HG02973 (cell line): ENCODE data around the gene CELA1.

Experiments used
- ATAC-seq: cut with Tn5 transposase; IDR thresholded peaks from one replicate; pipeline ENCODE4 v1.9.1; 2021; ENCODE audit warnings: moderate library complexity; ENCODE audit not compliant: unreplicated experiment

Gene CELA1

DNA sequence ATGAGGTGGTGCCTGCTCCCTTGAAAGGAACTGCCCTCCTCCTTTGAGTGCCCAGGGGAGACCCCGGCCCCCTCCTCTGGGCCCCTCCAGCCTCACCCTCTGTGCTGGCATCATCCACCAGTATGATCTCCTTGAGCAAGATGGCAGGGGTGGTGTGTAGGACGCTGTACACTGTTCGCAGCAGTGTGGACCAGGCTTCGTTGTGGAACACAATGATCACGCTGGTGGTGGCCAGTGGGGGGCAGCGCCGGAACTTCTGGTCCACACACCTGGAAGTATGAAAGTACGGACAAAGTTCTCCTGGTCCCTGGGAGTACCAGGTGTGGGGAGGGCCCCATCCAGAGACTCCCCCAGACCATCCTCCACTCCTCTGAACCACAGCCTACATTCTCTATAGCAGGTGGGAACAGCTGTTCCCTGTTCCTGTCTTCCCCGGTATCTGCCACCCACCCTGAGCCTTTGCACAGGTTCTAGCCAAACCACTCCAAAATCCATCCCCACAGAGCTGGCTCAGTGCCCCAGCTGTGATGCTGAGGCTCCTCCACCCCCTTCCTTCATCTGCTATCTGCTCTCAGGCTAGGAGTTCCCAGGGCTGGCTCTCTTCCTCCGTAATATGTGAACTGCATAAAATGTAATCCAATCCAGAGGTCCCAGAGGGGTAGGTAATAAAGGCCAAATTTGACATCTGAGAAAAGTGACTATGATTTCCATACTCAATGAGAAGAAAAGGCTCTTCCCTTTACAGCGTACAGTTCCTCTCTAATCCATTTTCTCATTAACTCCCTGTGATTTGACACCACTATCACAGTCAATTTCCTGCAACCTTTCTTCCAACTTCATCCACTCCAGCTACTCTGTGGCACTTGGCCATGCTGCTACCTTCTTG lies 30.9 kb upstream of the CELA1 start:
- no peak for ATAC-seq

DNA sequence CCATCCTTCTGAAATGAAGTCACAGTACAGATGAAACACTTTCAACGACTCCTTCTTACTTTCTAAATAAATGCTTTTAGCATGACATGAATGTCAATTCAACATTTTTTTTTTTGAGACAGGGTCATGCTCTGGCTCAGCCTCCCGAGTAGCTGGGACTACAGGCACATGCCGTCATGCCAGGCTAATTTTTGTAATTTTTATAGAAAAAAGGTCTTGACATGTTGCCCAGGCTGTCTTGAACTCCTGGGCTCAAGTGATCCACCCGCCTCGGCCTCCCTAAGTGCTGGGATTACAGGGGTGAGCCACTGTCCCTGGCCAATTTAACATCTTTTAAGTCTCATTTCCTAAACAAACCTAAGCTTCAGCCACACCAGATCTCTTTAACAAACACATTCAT lies 28.4 kb upstream of the CELA1 start:
- ATAC-seq = no peak

DNA sequence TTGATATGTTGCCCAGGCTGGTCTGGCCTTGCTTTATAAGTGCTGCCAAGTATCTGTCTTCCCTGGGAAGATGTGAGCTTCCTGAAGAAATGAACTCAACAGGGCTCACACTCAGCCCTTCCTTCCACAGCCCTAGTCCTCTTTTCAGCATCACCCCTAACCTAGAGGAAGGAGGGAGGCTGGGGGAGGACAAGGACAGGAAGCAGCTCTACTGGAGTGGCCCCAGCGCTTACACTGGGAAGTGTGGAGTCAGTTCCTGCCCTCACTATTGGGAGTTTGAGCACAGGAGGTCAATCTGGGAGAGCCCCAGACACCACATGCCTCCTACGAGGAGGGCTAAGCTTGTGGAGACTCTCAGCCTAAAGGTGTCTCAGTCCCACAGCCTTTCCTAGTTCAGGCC lies 27.9 kb upstream of the CELA1 start:
- ATAC-seq = no peak

DNA sequence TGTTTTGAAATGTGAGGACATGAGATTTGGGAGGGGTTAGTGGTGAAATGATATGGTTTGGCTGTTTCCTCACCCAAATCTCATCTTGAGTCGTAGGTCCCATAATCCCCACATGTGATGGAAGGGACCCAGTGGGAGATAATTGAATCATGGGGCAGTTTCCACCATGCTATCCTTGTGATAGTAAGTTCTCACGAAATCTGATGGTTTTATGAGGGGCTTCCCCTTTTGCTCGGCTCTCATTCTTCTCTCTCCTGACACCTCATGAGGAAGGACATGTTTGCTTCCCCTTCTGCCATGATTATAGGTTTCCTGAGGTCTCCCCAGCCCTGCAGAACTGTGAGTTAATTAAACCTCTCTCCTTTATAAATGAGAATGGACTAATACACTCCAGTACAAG lies 26.7 kb upstream of the CELA1 start:
- no peak for ATAC-seq

DNA sequence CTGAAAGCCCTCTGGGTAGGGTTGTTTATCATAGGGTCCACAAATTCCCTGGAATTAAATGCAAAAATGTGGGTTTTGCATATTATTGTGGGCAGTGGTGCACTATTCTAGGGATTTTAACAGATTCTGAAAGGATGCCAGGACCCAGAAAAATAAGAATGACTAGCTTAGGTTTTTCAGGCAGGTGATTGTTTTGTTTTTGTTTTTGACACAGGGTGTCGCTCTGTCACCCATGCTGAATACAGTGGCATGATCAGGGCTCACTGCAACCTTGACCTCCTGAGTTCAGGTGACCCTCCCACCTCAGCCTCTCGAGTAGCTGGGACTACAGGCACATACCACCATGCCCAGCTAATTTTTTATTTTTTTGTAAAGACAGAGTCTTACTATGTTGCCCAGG lies 25.5 kb upstream of the CELA1 start:
- ATAC-seq = no peak

DNA sequence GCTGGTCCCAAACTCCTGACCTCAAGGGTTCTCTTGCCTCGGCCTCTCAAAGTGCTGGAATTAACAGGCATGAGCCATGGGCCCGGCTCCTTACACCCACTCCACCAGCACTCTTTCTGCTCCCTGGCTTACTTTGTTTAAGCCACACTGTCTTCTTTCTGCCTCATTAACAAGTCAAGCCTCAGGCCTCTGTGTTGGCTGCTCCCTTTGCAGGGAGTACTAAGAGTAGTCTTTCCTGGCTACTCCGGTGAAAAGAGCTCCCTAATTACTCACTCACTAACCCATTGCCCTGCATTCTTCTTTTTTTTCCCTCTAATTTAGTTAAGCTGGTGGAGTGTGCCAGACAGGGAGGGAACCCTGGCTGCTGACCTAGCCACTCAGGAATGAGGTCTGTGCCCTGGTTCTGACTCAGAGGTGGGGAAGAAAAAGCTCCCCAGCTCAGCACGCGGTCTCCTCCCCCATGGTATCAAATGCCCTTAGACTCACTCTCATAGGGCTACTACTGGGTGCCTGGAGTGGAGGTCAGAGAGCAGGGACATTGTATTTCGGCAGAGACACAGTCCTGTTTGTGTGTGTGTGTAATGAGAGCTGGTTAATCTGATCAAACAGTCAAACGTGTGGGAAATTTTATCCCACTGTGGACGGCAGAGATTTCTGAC lies 24.9 kb upstream of the CELA1 start:
- no peak for ATAC-seq

DNA sequence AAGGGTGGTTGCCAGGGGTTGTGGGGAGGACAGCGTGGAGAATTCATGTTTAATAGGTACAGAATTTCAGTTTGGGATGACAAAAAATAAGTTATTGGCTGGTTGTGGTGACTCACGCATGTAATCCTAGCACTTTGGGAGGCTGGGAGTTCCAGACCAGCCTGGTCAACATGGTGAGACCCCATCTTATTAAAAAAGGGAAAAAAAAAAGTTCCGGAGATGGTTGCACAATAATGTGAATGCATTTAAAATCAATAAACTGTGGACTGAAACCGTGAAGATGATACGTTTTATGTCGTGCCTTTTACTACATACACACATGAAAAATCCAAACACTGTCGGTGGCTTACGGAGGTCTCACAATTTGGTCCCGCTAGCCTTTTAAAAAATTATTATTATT lies 24.2 kb upstream of the CELA1 start:
- no peak for ATAC-seq

DNA sequence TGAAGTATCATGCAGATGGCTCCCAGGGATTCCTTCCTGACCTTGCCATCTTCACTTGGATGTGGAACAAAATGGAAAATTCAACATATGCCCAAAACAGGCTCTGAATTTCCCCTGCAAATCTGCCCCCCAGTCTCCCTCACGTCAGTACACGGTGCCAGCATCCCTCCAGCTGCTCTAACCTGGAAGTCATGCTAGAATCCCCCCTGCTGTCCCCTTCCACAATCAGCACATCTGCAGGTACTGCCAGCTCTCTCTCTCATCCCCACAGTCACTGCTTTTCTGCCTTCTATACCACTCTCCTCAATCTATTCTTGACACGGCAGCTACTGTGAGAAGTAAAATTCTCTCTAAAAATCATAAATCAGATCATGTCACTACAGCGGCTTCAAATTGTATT lies 23.1 kb upstream of the CELA1 start:
- no peak for ATAC-seq

DNA sequence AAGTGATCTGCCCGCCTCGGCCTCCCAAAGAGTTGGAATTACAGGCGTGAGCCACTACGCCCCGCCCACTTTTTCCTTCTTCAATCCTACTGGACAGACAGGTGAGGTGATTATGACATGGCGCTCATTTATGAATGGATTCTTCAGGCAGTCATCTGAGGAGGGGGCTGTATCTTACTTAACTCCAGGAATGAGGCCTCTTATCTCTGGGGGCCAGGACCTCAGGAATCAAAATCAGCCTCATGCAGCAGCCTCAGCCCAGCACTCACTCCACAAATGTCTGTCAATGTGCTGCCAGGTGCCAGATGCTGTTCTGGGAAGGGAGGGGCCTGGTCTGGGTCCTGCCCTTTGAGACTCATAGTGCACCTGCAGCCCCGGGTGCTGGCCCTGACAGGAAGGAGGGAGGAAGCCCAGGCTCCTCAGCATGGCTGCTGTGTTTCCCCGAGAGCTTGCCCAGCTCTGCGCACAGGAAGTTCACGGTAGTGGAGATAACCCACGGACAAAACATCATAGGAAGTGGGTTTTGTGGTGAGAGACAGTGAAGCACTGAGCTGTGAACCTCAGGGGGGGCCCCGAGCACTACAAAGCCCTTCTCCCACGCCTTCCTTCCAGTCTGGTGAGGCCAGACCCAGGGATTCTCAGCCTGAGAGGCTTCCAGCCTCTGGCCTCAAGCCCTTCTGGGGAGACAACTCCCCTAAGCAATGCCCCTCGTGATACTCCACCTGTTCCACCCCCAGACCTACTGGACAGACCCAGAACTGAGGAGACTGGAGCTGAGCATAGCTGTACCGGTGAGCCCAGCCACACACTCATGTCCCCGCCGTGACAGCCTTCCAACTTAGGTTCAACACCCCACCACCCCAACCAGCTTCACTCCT lies 22.4 kb upstream of the CELA1 start:
- ATAC-seq = peak; percentile 96

DNA sequence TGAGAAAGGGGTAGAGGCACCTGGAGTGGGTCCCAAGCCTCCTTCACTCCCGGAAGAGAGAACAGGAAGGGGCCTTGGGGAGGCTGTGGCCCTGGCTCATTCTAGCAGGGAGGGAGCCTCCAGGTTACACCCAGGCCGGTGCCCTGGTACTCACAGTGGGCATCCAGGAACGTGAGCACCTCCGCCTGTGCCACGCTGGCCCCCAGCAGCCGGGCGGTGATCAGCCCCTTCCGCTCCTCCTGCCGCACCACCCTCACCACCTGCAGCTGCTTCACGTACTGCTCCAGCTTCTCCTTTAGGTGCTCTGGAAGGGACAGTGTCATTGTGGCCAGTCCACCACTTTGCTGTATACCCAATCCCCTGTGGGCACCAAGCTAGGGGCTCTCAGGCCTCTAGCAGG lies 18.8 kb upstream of the CELA1 start:
- no peak for ATAC-seq

DNA sequence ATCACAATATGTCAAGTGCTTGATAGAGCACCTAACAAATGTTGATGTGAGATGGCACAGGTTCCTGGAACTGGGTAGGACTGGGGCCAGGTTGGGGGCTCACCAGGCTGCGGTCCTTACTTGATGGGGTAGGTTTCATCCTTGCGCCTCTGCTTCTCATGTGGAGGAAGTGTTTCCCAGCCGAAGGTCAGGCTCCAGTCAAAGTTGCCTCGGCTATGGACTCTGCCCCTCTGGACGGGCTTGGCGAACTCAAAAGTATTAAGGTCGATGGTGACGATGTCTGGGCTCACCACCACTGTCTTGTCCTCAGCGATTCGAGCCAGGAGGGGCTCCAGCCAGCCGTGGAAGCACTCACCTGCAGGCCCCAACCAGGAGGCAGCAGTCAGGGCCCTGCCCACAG lies 17.5 kb upstream of the CELA1 start:
- ATAC-seq = no peak

DNA sequence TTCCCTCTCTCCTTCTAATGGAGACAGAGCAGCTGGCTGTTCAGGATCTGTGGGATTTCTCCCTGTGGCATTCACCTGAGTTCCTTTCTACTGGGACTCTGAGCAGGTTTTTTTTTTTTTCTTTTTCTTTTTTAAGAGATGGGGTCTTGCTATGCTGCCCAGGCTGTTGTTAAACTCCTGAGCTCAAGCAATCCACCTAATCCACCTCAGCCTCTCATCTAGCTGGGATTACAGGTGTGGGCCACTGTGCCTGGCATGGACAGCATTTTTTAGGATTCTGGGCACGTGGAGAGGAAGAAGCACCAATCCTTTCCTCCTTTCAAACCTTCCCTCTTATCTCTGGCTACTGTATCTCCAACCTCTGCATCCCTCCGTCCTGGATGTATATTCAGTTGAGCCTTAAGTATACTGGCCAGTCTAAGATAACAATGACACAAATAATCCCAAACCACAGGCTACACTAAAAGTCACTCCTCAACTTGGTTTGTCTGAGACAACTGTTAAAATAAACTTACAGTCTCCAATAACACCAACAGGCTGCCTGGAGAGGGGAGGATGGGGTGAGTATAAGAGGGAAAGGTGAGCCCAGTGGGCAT lies 16.4 kb upstream of the CELA1 start:
- ATAC-seq = no peak

DNA sequence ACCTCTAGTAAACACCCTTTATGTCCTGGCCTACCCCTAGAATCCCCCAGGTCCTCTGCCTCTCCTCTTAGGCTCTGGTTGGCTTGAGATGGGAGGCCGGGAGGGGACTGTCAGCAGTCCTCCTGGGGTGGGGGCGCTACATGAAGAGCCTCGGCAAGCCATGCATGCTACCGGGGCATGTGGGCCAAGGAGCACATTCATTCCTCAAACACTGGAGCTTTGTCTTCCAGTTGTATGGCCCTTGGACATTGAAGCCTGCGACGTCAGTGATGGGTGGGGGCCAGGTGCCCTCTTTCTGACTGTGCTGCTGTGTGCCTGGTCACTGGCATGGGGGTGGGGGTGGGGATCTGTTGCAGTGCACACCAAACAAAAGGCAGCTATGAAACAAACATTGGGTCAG lies 15.8 kb upstream of the CELA1 start:
- no peak for ATAC-seq

DNA sequence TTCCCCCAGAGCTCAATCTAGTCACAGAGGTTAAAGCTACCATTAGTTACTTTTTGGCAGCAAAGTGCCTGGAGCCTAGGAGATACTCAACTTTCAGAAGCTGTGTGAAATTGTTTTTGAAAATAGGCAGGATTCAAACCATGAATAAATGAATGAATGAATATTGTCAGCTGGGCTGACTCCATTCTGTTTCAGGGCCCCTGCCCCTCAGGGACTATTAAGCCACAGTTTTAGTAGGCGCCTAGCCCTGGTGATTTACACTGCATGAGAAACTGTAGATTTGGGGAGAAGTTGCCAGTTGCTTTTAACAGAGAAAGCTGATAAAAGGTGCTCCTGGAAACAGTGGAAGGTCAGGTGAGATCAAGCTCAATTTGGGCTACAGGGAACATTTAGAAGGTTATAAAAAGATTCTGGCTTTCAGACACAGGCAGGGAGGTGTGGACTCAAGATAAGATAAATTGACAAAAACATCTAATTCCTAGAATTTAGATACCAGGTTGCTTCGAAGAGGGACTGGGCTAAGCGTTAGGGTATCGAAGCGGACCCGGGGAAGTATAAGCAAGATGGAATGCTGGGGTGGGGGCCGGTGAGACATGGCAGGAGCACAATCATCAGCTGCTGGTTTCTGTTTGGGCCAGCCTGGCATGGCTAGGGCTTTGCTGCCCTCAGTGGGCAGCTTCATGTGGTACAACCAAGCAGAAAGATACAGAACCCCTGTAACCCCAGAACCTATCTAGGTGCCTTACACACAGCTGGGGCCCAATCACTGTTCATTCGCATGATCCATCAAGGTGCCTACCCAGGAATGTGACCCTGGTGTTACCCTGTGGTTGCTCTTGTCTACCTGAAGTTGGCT lies 14.9 kb upstream of the CELA1 start:
- no peak for ATAC-seq

DNA sequence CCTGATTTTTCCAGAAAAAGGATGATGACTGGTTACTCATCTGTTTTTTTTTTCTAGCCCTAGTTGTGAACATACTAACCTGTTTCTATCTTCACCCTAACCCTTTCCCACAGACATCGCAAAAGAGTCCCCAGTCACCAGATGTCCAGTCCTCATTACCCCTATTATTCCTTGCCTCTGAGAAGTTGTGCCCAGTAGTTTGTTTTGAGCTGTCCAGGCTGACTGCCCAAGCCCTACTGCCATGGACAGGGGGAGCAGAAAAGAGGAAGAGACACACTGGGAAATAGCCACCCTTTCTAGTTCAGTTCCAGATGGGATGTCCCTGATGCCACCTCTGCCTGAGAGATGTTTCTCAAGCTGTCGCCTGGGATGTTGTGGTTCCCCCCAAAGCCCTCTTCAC lies 13.8 kb upstream of the CELA1 start:
- no peak for ATAC-seq

DNA sequence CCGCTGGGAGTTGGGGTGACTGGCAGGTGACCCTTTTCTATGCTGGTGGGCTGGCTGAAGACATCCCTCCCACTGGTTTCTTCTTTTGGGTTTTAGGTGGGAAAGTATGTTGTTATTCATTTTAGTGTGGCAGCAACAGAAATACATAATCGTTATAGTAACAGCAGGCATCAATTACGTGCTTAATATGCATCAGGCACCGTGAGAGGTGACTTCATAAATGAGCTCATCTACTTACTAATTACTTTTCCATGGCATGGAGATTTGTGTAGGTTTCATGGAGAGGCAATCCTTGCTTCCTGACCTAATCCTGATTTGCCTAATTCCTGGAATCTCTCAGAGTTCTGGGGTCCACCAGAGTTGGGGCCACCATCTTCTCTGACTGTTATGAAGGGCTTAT lies 13.4 kb upstream of the CELA1 start:
- ATAC-seq = no peak

DNA sequence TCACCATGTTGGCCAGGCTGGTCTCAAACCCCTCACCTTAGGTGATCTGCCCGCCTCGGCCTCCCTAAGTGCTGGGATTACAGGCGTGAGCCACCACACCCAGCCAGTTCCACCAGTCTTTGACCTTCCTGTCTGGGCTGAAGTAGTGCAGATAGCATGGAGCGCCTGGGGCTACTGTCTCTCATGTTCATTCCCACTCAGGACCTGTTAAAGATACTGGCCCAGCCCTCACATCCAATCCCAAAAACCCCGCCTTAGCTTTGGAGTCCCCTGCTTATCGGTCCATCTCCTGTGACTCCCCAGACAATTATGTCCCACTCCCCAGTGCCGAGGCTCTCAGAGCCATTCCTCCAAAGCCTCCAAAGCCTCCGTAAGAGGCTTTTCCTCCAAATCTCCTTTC lies 12.0 kb upstream of the CELA1 start:
- ATAC-seq = no peak

DNA sequence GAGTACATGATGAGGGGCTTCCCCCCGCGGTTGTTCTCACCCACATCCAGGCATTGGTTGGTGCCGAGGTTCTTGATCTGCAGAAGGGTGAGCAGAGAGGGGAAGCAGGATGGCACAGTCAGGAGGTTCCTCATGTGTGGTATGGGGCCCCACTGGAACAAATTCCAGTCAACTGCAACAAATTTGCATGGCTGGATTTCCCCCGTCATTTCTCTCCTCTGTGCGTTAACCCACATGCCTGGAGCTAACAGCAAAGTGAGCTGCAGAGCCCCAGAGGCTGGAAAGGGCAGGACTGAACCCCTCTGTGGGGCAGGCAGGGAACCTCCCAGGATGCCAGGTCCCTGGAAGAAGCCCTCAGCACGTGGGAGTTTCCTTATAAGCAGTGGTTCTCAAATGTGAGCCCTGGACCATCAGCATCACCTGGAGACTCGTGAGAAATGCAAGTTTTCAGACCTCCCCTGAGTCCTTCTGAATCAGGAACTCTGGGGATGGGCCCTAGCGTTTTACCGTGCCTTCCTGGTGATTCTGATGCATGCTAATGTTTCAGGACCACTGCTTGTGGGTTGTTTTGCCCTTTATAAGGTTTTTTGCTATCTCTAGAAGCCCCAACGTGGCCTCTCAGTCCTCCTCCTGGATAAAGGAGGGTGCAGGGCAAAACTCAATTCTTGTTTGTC lies 11.0 kb upstream of the CELA1 start:
- ATAC-seq = no peak

DNA sequence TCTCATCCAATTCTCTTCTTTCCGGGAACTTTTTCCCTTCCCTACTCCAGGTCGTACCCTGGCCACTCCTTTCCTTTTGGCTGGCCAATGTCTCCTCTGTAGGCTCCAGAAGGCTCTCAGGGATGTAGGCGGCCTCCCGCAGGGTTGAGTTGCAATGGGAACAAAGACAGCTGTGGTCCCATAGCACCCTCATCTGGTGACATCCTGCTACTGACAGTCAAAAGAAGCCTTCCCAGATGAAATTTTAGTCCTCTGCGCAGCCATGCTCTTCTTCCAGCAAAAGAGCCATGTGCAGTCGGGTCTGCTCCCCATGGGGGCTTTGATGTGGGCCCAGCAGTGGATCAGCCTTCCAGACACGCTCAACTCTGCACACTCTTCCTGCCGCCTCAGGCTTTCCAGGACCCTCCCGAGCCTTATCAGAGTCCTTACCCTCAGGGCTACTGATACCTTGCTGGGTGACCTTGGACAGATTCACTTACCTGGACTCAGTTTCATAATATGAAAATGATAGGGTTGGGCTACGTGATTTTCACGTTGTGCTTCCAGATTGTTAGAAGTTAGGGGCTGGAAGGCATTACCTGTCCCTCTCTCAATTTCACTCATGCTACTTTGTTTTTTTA lies 5.5 kb upstream of the CELA1 start:
- no peak for ATAC-seq
